Measurements from ENCODE around the gene ZDHHC1.

DNA sequence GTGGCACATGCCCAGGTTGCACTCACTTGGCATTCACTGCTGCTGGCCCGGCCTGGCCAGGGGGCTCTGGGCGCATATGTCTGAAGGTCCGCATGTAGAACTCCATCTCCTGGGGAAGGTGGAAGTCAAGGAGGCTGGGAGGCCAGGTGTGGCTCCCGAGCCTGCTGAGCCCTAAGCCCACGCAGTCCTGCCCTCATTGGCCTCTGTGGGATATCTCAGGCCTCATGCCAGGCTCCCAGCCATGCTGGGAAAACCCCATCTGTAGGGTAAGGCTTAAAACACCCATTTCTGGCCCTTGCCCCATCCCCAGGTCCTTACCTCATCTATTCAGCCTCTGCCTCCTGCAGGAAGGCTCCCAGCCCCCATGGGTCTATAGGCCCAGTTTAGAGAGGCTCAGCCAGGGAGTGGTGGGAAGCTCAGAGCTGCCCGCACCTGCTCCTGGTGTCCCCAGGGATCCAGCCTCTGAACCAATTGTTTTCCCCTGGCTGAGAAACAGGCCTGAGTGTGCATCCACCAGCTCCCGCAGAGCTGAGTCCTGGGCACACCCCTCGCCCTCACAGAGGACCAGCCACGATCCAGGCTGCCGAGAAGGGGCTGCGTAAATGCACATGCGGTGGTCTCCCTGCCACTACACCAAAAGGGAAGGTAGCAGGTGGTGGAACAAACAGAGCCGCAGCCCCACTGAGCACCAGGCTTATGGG, 20.7 kb downstream of the ZDHHC1 start:
- TF ChIP-seq CTCF (IDR thresholded peaks at IDR 0.05), result no peak
- no peak for TF ChIP-seq POLR2AphosphoS5 (IDR thresholded peaks at IDR 0.05)
- no peak for TF ChIP-seq POLR2A (IDR thresholded peaks at IDR 0.05)
